Measurements from ENCODE around the gene ATP8A2. TPM values are rescaled to one million over a fixed set of nuclear protein-coding genes. Genes with fewer than 3 reads are reported as not detected.

ATP8A2 gene
- total RNA-seq, 2 experiments from 2014 or later, result 1.6 to 1.7 TPM

- Mint-ChIP-seq H3K27ac (no peak overlapping the region), H3K27me3 (no peaks in the 10 kb centered on the region), H3K4me1 (no peaks in the 10 kb centered on the region), H3K4me3 (no peak overlapping the region), H3K36me3 (no peaks in the 10 kb centered on the region), H3K9me3 (no peaks in the 10 kb centered on the region)
- DNase-seq, result no peak
Measured at GRCh38 chr13:26030331-26030730, 658.6 kb downstream of the ATP8A2 start.

DNA sequence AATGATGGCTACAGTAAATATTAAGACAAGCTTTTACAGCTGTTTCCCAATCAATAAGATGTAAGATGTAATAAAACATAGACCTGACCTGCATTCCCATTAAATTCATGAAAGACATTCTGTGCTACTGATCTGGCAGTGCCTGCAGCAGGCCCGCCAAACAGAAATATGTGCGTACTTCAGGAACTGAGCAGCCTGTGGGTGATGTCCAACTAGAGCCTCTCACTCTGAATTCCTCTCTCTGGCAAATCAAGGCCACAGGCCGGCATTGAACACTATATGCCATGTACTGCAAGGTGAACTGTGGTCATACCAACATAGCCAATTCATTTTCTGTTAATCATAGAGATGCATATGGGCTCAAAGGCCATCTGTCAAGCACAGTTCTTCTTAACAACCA lies 662.2 kb downstream of the ATP8A2 start:
- Mint-ChIP-seq H3K4me3 (no peak overlapping the region), H3K9me3 (no peaks in the 10 kb centered on the region), H3K27me3 (no peaks in the 10 kb centered on the region)

GRCh38 chr13:26036383-26036782 lies 664.6 kb downstream of the ATP8A2 start:
- no peak for DNase-seq
- Mint-ChIP-seq H3K9me3 (no peaks in the 10 kb centered on the region), H3K27ac (no peak overlapping the region), H3K4me3 (no peak overlapping the region), H3K4me1 (no peaks in the 10 kb centered on the region), H3K36me3 (no peaks in the 10 kb centered on the region), H3K27me3 (no peaks in the 10 kb centered on the region)

More for the DNA sequence above, 662.2 kb downstream of the ATP8A2 start:
- DNase-seq, result no peak
- Mint-ChIP-seq H3K36me3 (no peaks in the 10 kb centered on the region), H3K4me1 (no peaks in the 10 kb centered on the region), H3K27ac (no peak overlapping the region)

- DNase-seq, result peak; percentile 18
- H3K27me3 Mint-ChIP-seq, result no peaks in the 10 kb centered on the region
- H3K4me3 Mint-ChIP-seq, result no peak overlapping the region
- H3K36me3 Mint-ChIP-seq, result no peaks in the 10 kb centered on the region
- H3K9me3 Mint-ChIP-seq, result no peaks in the 10 kb centered on the region
- H3K27ac Mint-ChIP-seq, result no peak overlapping the region
- H3K4me1 Mint-ChIP-seq, result peaks cover 4% of the 10 kb centered on the region
Measured at GRCh38 chr13:26037302-26037701, 665.5 kb downstream of the ATP8A2 start.

DNA sequence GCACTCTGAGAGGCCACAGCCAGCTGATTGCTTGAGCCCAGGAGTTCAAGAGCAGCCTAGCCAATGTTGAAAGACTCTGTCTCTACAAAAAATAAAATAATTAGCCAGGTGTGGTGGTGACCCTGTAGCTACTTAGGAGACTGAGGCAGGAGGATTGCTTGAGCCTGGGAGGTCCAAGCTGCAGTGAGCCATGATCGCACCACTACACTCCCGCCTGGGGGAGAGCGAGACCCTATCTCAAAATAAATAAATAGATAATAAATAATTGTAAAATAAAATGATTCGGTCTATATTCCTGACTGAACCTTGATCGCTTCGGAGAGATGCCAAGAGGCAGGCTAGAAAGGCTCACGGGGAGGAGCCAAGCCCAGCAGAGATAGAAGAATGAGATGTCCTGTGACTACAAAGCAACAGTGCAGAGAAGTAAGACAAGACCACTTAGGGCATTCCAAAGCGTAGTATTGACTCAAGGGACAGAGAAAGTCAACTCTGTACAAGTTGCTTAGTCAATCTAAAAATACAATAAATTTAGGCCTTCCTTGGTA lies 667.2 kb downstream of the ATP8A2 start:
- DNase-seq, result no peak
- H3K4me1 Mint-ChIP-seq, result peaks cover 7% of the 10 kb centered on the region
- no peaks in the 10 kb centered on the region for H3K27me3 Mint-ChIP-seq
- H3K27ac Mint-ChIP-seq, result no peak overlapping the region
- no peaks in the 10 kb centered on the region for H3K9me3 Mint-ChIP-seq
- no peak overlapping the region for H3K4me3 Mint-ChIP-seq
- no peaks in the 10 kb centered on the region for H3K36me3 Mint-ChIP-seq

DNA sequence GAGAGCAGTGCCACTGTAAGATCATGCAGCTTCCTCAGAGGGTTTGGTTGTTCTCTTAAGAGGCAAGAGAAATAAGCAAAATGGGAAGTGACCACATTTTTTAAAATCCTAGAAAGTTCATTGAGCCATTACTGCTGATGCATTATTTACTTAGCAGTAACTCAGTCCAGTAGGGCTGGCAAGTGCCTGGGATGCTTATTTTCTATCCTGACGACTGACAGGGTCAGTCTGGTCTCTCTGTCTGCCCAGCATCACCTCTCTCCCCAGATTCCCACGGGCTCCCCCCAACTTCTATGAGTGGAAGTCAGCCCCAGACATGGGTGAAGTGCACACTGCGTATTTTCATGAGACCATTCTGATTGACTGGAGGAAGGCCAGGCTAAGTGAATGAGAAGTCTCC lies 669.7 kb downstream of the ATP8A2 start:
- Mint-ChIP-seq H3K4me3 (no peak overlapping the region), H3K27me3 (no peaks in the 10 kb centered on the region), H3K36me3 (no peaks in the 10 kb centered on the region), H3K4me1 (peaks cover 14% of the 10 kb centered on the region), H3K27ac (no peak overlapping the region), H3K9me3 (no peaks in the 10 kb centered on the region)
- no peak for DNase-seq

DNA sequence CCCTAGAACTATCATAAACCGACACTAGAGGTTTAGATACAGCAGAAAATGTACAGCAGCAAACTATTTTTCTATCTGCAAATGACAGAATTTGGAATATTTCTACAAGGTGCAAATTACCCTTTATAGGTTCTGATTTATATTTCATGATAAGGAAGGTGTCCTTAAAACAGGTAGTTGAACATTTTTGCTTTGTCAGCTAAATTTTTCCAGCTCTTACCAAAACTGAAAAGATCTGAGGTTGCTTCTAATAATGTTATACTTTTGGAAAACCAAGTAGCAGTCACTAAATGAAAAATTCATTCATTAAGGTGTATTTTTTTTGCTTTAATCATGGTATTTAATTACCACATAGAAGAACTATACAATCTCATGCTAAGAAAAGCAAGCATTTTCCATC lies 671.0 kb downstream of the ATP8A2 start:
- H3K9me3 Mint-ChIP-seq, result no peaks in the 10 kb centered on the region

DNA sequence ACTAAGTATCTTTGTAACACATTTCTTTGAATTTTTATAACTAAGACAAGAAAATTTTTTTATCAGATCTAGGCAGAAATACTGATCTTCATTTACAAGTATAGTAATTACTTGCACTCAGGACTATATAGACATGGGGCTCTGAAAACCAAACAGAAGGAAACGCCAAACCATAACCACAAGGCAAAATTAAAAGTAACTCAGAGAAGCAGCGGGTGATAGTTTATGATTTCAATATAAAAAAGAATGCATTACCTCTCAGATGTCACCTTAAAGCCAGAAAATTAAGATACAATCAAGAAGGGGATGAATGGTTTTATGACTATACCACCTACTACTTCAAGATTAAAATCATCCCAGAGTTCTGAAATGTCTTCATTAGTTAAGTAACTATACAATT lies 673.4 kb downstream of the ATP8A2 start:
- H3K4me1 Mint-ChIP-seq, result peaks cover 21% of the 10 kb centered on the region
- no peak for DNase-seq
- H3K9me3 Mint-ChIP-seq, result no peaks in the 10 kb centered on the region
- no peak overlapping the region for H3K4me3 Mint-ChIP-seq
- H3K27ac Mint-ChIP-seq, result no peak overlapping the region
- H3K27me3 Mint-ChIP-seq, result peaks cover 16% of the 10 kb centered on the region
- no peaks in the 10 kb centered on the region for H3K36me3 Mint-ChIP-seq

More for the DNA sequence above, 671.0 kb downstream of the ATP8A2 start:
- Mint-ChIP-seq H3K36me3 (no peaks in the 10 kb centered on the region), H3K27me3 (peaks cover 3% of the 10 kb centered on the region), H3K4me1 (peaks cover 14% of the 10 kb centered on the region), H3K4me3 (no peak overlapping the region), H3K27ac (no peak overlapping the region)
- no peak for DNase-seq

DNA sequence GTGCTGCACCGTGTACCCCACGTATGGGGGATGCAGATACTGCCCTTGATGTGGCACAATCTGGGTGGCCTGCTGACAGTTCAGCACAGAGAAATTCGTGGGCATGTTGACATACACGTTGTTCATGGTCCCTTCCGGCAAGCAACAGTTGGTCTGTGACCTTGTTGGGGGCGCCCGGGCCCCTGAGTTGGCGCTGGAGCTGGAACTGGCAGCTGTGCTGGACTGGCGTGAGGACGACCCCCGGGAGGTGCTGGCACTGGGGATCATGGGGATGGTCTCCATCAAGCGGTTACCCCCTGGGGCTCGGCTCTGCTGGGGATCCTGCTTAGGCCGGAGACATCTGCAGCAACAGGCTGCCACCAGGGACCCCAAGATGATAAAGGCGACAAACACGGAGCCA lies 674.9 kb downstream of the ATP8A2 start:
- Mint-ChIP-seq H3K27me3 (peaks cover 19% of the 10 kb centered on the region), H3K9me3 (no peaks in the 10 kb centered on the region), H3K4me3 (no peak overlapping the region), H3K36me3 (no peaks in the 10 kb centered on the region), H3K4me1 (peaks cover 21% of the 10 kb centered on the region), H3K27ac (no peak overlapping the region)
- no peak for DNase-seq

GRCh38 chr13:26047040-26047439 lies 675.3 kb downstream of the ATP8A2 start:
- peaks cover 20% of the 10 kb centered on the region for H3K27me3 Mint-ChIP-seq
- DNase-seq, result no peak
- H3K36me3 Mint-ChIP-seq, result no peaks in the 10 kb centered on the region
- H3K4me1 Mint-ChIP-seq, result peaks cover 20% of the 10 kb centered on the region
- no peak overlapping the region for H3K27ac Mint-ChIP-seq
- H3K9me3 Mint-ChIP-seq, result no peaks in the 10 kb centered on the region
- H3K4me3 Mint-ChIP-seq, result no peak overlapping the region

- Mint-ChIP-seq H3K4me3 (no peak overlapping the region), H3K27ac (no peak overlapping the region), H3K27me3 (peaks cover 25% of the 10 kb centered on the region), H3K9me3 (no peaks in the 10 kb centered on the region), H3K36me3 (no peaks in the 10 kb centered on the region), H3K4me1 (peaks cover 31% of the 10 kb centered on the region)
- DNase-seq, result no peak
Measured at GRCh38 chr13:26048741-26049140, 677.0 kb downstream of the ATP8A2 start.

- Mint-ChIP-seq H3K36me3 (no peaks in the 10 kb centered on the region), H3K27me3 (peaks cover 25% of the 10 kb centered on the region), H3K4me3 (peak overlapping the region; percentile 29), H3K4me1 (peaks cover 25% of the 10 kb centered on the region), H3K27ac (no peak overlapping the region), H3K9me3 (no peaks in the 10 kb centered on the region)
- peak; percentile 24 for DNase-seq
Measured at GRCh38 chr13:26050568-26051230, 678.9 kb downstream of the ATP8A2 start.

- no peak overlapping the region for H3K27ac Mint-ChIP-seq
- peak overlapping the region; percentile 29 for H3K4me3 Mint-ChIP-seq
- peak; percentile 13 for DNase-seq
- H3K4me1 Mint-ChIP-seq, result peaks cover 25% of the 10 kb centered on the region
- H3K27me3 Mint-ChIP-seq, result peaks cover 25% of the 10 kb centered on the region
- H3K9me3 Mint-ChIP-seq, result no peaks in the 10 kb centered on the region
- H3K36me3 Mint-ChIP-seq, result no peaks in the 10 kb centered on the region
Measured at GRCh38 chr13:26051231-26051656, 679.5 kb downstream of the ATP8A2 start.

- DNase-seq, result peak; percentile 33
- H3K27me3 Mint-ChIP-seq, result peaks cover 25% of the 10 kb centered on the region
- no peaks in the 10 kb centered on the region for H3K9me3 Mint-ChIP-seq
- no peaks in the 10 kb centered on the region for H3K36me3 Mint-ChIP-seq
- H3K4me3 Mint-ChIP-seq, result peak within 1 kb of the TSS; percentile 64
- H3K27ac Mint-ChIP-seq, result peak within 1 kb of the TSS; percentile 23
- peaks cover 25% of the 10 kb centered on the region for H3K4me1 Mint-ChIP-seq
Measured at GRCh38 chr13:26051657-26052311, 680.0 kb downstream of the ATP8A2 start, which contains the start of gene SHISA2. Gene SHISA2 (minus strand): TSS chr13:26052016. CDS start chr13:26050975, 1,041 bp downstream.

- Mint-ChIP-seq H3K4me3 (peak overlapping the region; percentile 64), H3K9me3 (no peaks in the 10 kb centered on the region), H3K36me3 (no peaks in the 10 kb centered on the region), H3K27me3 (peaks cover 25% of the 10 kb centered on the region), H3K4me1 (peaks cover 25% of the 10 kb centered on the region), H3K27ac (peak overlapping the region; percentile 23)
- no peak for DNase-seq
Measured at GRCh38 chr13:26052337-26052736, 680.6 kb downstream of the ATP8A2 start.

All from activated naive CD8-positive, alpha-beta T cell treated with anti-CD3 and anti-CD28 coated beads for 36 hours (primary cell).